COLO668 (cell line): ENCODE data around the gene SUSD3.
"Not testable (repeated sequence)": the region's sequence is repeated elsewhere in the genome, so short reads cannot be mapped to it uniquely, and the experiment has no call there.

ENCODE experiments used
- DNase-seq: peaks from one replicate; lab custom pipeline; 2025; ENCODE audit not compliant: unreplicated experiment; lab: John Stamatoyannopoulos, UW

Gene SUSD3

GRCh38 chr9:93091453-93092081 is 33.1 kb downstream of the SUSD3 start:
- no peak for DNase-seq

- DNase-seq, result no peak
Observed at GRCh38 chr9:93092251-93092991, 33.9 kb downstream of the SUSD3 start.

GRCh38 chr9:93093127-93093876 is 34.8 kb downstream of the SUSD3 start:
- no peak for DNase-seq

- no peak for DNase-seq
Observed at GRCh38 chr9:93093877-93094657, 35.6 kb downstream of the SUSD3 start.

GRCh38 chr9:93094658-93095204 is 36.2 kb downstream of the SUSD3 start:
- no peak for DNase-seq

DNA sequence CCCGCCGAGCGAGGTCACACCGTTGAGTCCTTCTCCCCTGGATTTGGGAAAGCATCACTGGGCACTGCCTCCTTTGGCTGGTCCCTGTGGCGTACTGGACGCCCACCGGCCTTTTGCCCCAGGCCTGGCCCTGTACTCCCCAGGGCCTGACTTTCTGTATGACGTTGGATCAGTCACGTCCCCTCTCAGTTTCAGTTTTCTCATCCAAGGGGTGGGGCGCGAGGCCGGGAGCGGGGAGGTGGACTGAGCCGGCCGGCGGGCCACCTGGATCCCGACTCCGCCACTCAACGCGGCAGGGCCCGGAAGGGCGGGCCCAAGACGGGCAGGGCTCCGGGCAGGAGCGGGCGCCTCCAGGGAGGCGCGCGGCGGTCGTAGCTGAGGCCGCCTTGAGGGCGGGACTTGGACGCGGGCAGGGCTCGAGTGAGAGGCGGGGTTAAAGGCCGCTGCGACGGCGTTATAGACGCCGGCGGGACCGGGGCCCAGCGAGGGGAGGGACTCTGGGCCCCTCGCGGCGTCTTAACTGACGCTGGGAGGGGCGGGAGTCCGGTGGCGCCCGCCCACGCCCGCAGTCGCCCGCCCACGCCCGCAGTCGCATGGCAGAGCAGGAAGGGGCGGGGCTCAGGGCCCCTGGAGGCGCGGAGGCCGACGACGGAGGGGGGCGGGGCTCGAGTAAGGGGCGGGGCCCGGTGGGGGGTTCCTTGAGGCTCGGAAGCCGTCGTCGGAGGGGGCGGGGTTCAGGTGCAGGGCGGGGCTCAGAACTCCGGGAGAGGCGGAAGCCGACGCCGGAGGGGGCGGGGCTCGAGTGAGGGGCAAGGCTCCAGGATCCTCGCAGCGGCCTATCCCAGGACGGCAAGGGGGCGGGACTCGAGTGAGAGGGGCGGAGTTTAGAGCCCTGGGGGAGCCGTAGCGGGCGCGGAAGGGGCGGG is 37.0 kb downstream of the SUSD3 start:
- DNase-seq, result peak; percentile 100

- peak; percentile 58 for DNase-seq
Observed at GRCh38 chr9:93096131-93096802, 37.8 kb downstream of the SUSD3 start, which contains the start of gene CARD19. CARD19 (plus strand) TSS chr9:93096217; CDS start chr9:93096346, 129 bp downstream.

- no peak for DNase-seq
Observed at GRCh38 chr9:93096811-93097382, 38.4 kb downstream of the SUSD3 start.

DNA sequence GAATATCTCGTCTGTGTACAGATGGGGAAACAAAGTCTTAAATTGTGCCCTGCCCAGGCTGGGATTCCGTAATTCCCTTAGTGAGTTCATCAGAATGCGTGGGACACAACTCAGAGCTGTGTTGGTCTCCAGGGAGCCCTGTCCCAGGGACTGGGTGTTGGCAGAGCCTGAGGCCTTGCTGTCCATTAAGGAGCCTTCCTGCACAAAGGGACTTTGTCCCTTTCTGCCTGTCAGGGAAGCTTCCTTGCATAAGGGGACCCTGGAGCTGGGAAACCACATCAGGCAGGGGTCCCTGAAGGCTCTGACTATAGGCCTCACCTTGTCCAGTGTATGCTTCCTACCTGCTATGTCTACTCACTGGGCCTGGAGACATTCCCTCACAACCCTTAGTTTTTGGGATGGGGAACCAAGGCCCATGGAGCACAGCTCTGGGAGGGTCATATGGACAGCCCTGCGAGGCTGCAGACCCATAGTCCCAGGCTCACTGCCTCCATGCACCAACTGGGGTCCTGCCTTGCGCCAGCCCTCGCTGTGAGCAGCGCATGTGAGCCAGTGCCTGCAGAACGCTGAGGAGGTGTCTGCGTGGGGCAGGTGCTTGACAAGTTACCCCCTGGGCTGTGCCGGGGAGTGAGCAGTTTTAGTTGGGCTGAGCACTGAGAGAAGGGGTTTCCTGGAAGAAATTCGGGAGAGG is 39.2 kb downstream of the SUSD3 start:
- no peak for DNase-seq

GRCh38 chr9:93098236-93098946 is 39.9 kb downstream of the SUSD3 start:
- peak; percentile 67 for DNase-seq

GRCh38 chr9:93099551-93100275 is 41.2 kb downstream of the SUSD3 start:
- DNase-seq, result no peak

DNA sequence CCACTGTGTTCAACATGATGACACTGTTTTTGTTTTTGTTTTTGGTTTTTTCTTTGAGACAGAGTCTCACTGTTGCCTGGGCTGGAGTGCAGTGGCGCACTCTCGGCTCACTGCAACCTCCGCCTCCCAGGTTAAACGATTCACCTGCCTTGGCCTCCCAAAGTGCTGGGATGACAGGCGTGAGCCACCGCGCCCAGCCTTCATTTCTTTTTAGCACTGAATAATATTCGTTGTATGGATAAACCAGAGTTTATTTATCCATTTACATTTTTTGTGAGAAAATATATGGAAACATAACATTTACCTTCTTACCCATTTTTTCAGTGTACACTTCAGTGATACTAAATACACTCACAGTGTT is 41.8 kb downstream of the SUSD3 start:
- DNase-seq, result no peak

- not testable (repeated sequence) for DNase-seq
Observed at GRCh38 chr9:93101086-93101485, 42.6 kb downstream of the SUSD3 start.

GRCh38 chr9:93105620-93106019 is 47.1 kb downstream of the SUSD3 start:
- no peak for DNase-seq

DNA sequence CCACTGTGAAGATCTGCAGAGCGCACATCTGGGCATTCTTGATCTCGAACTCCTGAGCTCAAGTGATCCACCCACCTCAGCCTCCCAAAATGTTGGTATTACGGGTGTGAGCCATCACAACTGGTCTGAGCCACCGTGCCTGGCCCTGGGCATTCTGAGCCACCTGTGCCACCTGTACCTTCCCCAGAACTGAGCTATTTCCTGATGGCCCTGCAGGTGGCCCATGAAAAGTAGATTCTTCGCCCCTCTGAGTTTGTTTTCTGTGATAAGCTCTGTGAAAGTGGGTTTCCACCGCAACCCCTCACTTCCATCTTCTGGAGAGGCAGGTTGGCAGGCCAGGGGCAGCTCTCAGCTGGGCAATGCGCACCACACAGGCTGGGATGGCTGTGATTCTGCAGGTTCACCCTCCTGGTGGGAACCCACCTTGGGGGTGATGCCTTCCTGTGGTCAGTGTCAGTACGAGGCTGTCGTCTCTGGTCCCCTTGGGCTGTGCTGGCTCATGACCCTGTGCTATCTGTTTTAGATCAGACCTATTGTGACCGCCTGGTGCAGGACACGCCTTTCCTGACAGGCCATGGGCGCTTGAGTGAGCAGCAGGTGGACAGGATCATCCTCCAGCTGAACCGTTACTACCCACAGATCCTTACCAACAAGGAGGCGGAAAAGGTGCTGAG is 48.8 kb downstream of the SUSD3 start:
- DNase-seq, result no peak

GRCh38 chr9:93107825-93108161 is 49.3 kb downstream of the SUSD3 start:
- DNase-seq, result no peak
